A673 (cell line): Measurements from ENCODE around the gene FBXO22.

Experiments used
- CTCF ChIP-seq: fragments of 300-800, 200-600 bp; sonication (generic); conservative IDR thresholded peaks from 2 replicates; pipeline ENCODE4 v1.5.1; 2017; ENCODE audit warnings: low read depth, mild to moderate bottlenecking, antibody characterized with exemption, low read length, moderate library complexity, mixed read lengths
- EZH2 ChIP-seq: fragments of 200-600 bp; sonication (generic); IDR thresholded peaks from 2 replicates; pipeline ENCODE4 v1.6.1; 2017; ENCODE audit warnings: borderline replicate concordance, low read depth, mild to moderate bottlenecking, mixed read lengths, antibody characterized with exemption, low read length; ENCODE audit not compliant: poor library complexity, severe bottlenecking

GRCh38 chr15:75966073-75966472, 62.4 kb downstream of the FBXO22 start:
- TF ChIP-seq CTCF, result no peak
- no peak for TF ChIP-seq EZH2
